GM03348 (cell line): ENCODE measurements around the gene OTOP3.

Experiments
- DNase-seq: peaks from one replicate; pipeline ENCODE4 v3.0.0; 2012; ENCODE audit warnings: low spot score

Gene OTOP3

DNA sequence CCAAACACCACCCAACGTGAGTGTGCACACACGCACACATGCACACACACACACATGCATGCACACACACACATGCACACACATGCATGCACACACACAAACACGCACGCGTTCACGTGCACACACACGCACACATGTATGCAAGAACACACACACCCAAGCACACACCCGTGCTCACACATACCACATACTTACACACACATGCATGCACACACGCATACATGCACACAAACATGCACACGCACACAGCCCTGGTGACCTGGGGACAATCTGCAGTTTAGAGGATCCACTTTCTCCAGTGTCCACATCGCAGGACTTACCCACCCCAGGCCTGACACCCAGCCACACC is 18.9 kb upstream of the OTOP3 start:
- no peak for DNase-seq

DNA sequence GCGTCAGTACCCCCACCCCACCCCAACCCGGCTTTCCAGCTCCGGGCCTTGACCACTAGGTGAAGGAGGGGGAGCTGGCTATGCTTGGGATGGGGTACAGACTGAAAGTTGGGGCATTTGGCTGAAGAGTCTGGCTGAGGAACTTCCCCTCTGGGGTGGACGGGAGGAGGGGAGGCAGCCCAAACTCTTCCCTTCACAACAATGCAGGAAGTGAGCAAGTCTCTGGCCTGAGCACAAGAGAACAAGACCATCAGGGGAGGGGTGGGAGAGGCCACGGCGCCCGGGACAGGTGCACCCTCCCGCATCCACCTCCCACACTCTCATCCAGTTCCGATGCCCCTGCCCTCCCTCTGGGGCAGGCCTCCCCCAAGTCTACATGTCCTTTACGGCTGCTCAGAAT is 18.3 kb upstream of the OTOP3 start:
- no peak for DNase-seq

DNA sequence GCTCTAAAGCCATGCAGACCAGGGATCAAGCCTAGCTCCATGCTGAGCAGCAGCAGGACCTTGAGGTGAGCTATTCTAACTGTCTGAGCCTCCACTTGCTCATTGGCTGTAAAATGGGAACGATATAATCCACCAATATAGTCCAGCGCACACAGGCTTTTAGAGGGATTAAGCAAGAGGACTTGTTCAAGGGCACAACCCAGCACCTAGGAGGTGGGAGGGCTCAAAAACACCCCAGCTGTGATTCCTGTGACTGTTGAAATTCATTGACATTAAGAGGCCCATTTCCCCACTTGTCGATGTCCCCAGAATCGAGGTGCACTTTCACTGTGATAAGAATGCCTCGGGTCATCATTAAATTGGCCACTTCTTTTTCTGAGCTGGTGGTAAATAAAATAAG is 16.8 kb upstream of the OTOP3 start:
- no peak for DNase-seq

DNA sequence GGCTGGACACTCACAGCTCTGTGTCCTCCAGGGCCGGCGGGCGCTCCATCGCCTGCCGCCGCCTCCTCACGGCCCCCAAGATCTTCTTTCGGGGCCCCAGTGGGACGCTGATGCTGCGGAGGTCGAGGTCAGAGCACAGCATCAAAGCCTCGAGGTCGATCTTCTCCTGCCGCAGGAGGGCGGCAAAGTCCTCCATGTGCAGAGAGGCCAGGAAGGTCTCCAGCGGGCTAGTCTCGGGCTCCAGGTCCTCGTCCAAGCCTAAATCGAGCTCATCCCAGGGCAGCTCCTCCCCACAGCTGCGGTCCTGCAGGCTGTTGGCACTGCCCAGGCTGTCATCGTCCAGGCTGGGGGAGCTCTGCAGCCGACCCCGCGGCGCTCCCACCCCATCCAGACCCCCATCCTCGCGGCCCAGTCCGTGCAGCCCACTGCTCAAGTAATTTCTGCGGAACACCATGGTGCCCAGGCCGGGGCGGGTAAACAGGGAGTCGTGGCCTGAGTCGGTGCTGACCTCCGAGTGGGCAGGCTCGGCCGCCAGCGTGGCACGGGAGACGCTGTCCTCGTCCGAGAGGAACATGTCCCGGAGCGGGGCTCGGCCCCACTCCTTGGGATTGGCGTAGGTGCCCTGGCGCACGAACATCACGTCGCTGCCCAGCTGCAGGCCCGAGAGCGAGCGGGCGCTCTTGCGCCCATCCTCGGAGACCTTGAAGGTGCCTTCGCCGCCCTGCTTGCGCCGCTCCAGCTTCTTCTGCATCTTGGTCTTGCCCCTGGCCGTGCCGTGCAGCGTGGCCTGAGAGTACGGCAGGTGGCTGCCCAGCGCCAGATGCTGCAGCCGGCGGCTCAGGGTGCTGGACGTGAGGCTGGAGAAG is 16.0 kb upstream of the OTOP3 start:
- no peak for DNase-seq

DNA sequence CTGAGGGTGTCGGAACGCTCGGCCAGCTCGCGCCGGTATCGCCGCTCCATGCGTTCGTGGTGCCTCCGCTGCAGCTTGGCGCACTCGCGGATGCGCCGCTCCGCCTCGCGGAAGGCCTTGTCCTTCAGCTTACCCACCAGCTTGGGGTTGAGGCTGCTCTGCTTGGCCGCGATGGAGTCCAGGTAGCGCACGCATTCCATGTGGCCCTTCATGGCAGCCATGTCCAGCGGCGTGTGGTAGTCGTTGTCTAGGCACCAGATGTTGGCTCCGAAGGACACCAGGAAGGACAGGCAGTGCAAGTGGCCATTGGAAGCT is 15.4 kb upstream of the OTOP3 start:
- DNase-seq, result no peak

DNA sequence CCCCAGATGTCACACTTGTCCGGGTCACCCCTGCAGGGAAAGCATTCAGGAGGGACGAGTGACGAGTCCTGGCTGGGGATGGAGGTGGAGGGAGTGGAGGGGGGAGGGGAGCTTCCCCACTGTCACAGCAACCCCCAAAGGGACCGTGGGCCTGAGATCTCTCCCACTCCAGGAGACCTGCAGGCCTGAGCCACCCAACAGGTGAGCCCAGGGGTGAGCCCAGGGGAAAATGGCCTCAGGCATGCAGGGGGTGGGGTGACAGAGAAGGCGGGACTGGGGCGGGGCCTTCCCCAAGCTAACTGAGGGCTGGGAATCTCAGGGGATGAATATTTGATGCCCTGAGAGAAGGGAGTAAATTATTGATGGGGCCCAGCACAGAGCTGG is 15.1 kb upstream of the OTOP3 start:
- no peak for DNase-seq

DNA sequence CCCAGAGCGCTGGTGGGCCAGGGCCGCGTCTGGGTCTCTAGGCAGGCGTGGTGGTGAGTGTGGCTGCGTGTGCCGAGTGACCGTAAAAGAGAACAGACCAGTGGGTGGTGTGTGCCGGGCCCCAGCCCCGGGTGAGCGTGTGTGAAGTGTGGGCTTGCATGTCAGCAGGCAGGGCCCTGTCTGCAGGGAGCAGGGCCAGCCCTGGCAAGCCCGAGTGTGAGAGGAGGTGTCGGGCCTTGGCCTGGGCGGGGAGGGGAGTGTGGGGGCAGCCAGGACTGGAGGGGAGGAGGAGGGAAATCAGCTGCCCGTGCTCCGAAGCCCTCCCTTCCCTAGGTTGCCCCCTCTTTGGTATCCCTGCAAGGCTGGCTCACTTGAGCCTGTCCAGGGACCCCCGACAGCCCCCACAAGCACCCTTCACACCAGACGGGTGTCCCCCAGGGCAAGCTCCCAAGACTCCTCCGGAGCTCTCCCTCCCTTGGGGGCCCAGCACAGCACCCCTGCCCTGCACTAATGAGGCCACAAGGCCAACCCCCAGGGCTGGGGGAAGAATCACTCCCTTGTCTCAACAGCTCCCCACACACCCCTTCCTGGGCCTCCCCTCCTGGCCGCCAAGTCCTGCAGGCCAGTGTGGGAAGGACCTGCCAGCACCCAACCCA is 14.5 kb upstream of the OTOP3 start:
- DNase-seq, result no peak

DNA sequence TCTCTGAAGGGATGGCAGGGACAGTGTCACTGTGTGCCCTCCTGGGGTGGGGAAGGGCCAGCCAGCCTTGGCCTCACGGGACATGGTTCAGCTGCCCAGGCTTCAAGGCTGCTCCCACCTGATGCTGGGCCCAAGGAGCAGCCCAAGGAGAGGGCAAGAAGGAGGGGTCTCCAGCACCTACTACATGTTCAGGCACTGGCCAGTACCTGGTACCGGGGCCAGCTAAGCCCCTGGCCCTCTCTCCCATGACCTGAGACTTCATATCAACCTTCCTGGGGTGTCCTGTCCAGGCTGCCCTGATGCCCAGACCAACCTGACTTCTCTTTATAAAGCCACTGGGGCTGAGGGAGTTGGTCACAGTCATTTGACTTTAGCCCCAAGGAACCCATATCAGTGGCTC is 13.9 kb upstream of the OTOP3 start:
- no peak for DNase-seq

DNA sequence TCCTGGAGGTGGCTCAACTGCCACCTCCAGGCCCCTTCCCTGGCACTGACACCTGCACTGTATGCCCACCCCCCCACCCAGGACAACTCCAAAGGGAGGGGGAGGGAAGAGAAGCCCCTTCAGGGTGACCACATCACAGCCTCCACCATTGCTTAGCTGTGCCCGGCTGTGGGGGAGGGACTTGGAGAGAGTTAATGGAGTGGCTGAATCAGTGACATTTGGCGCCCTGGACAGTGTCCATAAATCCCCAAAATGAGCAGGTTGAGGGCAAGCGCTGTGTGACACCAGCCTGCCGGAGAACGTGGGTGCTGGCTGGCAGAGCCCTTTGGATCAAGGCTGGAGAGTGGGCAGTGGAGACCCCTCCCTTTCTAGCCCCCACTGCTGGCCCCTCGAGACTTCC is 13.5 kb upstream of the OTOP3 start:
- DNase-seq, result no peak

DNA sequence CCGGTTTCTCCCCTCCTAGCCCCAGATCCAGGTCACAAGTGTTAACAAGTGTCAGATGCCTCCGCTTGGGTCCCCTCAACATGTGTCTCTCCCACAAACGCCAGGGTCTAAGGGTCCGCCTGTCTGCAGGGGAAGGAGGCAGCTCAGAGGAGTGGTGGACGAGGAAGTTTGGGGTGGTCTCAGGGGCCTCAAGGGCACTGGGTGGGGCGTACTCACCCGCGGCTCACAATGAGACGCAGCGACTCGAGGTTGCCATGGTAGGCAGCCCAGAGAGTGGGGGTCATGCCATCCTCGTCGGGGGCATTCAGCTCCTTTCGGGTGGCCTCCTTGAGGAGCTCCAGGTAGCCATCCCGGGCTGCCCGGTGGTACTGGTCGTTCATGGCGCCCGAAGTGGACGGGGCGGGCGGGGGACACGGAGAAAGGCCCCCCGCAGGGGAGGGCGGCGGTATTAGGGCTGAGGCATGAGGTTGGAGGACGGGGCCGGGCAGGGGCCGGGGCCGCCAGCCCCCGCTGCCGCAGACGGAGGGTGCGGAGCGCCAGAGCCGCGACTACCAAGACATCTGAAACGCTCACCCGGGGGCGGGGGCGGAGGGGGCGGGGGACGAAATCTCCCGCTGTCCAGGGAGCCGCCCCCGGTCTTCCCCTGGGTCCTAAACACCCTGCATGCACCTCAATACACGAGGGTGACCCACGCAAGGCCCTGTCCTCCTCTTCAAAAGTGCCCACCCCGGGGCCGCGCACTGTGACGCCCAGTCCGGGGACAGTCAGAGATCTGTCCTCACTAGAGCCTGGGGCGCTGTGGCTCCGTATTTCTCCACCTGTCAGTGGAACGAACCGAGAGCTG is 12.8 kb upstream of the OTOP3 start, which contains the start of gene USH1G:
Gene USH1G, minus strand, starts transcription at position 562 of the 844 bp plus-strand sequence. Its CDS starts 182 bp downstream, at position 380.
- peak; percentile 55 for DNase-seq

DNA sequence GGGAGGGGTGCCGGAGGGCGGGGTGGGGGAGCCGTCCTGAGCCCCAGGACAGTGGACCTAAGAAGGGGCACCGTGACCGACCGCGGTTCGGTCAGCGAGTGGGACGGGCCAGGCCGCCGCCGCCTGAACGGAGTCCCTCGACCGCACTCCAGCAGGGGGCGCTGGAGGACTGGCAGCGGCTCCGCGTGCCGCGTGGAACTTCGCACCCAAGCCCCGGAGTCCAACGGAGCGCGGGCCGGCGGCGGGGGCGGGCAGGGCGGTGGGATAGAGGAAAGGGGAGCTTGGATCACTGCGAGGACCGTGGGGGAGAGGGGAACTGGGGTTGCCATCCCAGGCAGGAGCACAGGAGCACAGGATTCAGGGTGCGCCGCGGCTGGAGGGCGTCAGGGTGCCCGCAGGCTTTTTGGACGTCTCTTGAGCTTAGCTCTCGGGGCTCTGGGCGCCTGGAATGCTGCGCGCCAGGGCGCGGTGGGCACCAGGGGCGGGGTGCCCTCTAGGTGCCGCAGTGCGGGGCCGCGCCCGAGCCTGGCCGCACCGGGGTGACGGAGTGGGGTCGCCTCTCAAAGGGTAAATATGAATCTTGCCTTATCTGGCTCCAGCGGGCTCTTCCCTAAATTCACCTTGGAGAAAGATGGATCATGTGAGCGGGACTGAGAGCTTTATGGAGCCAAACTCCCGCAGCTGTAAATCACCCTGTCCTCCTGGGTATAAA is 12.0 kb upstream of the OTOP3 start:
- peak; percentile 89 for DNase-seq

DNA sequence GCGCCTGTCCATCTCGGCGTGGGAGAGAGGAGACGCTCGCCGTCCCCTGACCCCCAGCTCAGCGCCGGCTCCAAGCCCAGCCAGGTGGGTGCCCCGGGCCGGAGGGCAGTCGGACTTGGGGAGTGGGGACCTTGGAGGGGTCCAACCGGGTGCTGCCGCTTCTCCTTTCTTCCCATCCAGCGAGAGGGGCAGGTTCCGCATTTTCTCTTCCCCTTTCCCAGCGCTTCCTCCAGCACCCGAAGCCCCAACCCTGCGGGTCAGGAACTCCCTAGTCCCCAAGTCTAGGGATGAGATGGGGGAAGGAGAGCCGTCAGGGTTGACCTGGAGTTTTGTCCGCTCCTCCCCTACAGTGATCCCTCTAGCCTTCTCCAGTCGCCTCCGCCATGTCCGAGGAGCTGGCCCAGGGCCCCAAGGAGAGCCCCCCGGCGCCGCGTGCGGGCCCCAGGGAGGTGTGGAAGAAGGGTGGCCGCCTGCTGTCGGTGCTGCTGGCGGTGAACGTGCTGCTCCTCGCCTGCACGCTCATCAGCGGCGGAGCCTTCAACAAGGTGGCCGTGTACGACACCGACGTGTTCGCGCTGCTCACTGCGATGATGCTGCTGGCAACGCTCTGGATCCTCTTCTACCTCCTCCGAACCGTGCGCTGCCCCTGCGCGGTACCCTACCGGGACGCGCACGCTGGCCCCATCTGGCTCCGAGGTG is 11.3 kb upstream of the OTOP3 start, which contains the start of gene OTOP2:
Gene OTOP2, plus strand, starts transcription at position 24 of the 699 bp plus-strand sequence. Its CDS starts 360 bp downstream, at position 384.
- DNase-seq, result no peak

DNA sequence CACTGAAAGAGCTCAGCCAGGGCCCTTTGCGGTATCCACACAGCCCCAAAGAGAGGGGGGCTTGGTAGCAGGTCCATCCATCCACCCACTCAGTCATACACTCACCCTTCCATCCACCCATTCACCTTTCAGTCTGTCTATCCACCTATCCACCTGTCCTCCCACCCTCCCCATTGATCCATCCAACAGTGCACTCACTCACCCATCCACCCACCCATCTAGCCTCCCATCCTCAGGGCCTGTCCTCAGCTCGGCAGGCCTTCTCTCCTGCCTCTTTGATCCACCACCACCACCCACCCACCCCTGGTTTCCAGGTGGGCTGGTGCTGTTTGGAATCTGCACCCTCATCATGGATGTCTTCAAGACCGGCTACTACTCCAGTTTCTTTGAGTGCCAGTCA is 10.5 kb upstream of the OTOP3 start:
- no peak for DNase-seq

DNA sequence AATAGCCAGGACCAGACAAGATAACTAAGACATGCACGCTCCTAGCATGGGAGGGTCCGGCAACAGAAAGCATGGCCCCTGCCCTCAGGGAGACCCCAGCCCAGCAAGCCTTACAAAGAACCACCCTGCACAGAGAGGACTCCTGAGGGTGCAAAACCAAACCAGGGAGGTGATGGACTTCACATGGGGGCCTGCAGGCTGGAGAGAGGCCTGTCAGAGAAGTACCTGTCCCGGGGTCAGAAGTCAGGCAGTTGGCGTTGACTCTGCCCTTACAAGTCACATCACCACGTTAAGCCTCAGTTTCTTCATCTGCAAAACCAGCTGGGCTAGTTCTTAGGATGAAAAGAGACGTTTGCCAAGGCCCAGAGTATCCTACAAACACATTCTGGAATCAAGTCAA is 6.9 kb upstream of the OTOP3 start:
- no peak for DNase-seq

DNA sequence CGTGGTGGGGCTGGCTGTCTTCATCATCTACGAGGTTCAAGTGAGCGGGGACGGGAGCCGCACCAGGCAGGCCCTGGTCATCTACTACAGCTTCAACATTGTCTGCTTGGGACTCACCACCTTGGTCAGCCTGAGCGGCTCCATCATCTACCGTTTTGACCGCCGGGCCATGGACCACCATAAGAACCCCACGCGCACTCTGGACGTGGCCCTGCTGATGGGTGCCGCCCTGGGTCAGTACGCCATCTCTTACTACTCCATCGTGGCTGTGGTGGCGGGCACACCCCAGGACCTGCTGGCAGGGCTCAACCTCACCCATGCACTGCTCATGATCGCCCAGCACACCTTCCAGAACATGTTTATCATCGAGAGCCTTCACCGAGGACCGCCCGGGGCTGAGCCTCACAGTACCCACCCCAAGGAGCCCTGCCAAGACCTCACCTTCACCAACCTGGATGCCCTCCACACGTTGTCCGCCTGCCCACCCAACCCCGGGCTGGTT is 5.1 kb upstream of the OTOP3 start:
- DNase-seq, result no peak

DNA sequence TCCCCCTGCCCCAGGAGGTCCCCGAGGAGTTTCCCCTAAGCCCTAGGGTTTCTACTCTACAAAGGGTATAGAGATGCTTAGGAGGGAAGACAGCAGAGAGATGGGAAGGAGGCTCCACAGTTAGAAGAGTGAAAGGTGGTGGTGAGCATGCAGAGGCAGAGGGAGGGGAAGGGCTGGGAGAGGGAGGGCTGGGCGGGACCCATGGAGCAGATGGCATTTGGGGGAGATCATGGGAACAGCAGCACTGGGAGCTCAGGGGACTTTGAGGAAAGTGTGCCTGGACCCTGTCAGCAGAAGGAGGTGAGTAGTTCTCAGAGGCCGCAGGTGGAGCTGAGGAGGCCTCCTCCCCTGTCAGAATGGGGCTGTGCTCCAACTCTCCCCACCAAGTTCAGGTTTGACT is 650 bp upstream of the OTOP3 start:
- DNase-seq, result no peak

DNA sequence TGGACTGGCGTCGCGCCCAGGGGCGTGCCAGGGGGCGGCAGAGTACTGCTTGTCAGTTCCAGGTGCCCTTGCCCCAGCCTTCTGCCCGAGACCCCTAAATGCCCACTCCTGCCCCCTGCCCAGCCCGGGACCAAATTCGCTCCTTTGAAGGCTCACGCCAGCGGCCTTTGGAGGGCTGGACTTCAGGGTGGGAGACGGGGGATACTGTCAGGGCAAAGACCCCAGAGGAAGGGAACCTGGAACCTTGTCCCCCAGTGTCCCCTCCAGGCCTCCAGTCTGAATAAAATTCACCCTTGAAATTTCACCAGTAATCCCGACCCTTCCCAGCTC is 737 bp downstream of the OTOP3 start:
- DNase-seq, result no peak

DNA sequence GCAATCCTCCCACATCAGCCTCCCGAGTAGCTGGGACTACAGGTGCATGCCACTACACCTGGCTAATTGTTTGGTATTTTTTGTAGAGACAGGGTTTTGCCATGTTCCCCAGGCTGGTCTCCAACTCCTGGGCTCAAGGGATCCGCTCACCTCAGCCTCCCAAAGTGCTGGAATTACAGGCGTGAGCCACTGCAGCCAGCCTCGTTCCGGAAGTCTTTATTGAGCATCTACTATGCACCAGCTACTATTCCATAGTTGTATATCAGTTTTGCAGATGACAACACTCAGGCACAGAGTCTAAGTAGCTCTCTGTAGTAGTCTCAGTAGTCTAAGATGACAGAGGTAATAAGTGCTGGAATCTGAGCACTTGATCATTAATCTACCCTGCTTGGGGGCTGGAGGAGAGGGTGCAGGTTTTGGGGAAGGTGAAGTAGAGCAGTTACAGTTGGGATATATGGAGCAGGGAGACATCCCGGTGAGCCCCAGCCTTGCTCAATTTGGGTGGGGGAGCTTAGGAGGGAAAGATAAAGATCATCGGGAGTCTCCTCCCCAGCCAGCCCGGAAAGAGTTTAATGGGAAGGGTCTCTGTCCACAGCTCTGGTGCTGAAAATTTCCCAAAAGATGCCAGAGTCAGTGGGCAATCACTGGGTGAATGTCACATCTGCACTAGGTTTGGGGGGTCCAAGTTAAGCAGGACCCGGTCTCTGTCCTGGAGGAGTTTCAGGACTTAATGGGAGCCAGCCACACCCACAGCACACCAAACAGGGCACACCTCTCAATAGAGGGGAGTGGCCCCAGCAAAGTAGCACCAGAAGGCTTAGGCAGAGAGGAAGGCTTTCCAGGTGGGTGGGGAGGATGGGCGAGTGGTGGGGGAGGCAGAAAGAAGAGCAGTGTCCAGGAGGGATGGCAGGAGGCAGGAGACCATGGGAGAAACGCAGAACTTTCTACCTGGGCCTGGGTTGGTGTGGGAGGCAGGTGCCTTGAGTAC is 1.7 kb downstream of the OTOP3 start:
- no peak for DNase-seq

DNA sequence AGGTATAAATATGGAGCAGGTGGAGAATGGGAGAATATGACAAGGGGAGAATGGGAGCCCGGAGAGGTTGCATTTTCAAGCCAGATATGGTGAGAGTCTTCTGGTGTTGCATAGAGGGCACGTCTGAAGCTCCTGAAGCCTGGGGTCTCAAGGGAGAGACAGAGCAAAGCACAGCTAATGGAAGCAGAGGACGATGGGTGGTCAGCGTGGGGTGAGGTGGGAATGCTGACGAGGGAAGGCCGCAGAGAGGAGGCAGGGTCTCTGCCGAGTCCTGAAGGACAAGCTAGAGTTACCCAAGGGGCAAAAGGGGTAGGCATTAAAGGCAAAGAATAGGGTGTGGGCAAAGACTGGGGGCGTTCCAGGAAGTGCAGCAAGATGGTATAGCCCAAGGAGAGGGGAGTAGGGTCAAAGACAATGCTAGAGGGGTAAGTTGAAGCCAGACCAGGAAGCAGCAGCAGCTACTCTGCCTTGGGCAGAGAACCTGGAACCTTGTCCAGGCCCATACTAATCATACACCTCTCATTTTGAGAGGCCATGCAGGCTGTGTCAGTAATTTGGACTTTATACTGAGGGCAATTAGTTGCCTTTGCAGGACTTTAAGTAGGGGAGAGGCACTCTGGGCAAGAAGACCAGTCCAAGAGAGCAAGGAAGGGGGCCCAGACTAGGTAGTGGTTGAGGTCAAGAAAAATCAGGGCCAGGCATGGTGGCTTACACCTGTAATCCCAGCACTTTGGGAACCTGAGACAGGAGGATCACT is 2.7 kb downstream of the OTOP3 start:
- no peak for DNase-seq

DNA sequence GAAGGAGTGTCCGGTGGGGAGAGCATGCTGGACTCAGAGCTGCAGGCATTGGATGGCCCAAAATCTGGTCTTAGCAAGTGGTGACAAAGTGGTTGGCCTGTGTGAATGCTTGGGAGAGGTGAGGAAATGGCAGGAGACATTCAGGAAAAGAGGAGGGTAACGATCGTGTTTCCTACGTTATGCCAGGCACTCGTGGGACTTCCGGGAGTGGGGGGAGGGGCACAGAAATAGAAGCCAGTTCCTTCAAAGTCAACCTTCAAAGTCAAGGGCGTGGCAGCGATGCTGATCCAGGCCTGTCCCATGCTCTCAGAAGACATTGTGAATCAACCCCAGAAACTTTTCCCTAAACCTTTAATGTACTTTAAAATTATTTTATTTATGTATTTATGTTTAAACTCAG is 3.8 kb downstream of the OTOP3 start:
- no peak for DNase-seq
